ENCODE results near the gene CDKN1A.
"Not testable (repeated sequence)": the region's sequence is repeated elsewhere in the genome, so short reads cannot be mapped to it uniquely, and the experiment has no call there.

CDKN1A gene

DNA sequence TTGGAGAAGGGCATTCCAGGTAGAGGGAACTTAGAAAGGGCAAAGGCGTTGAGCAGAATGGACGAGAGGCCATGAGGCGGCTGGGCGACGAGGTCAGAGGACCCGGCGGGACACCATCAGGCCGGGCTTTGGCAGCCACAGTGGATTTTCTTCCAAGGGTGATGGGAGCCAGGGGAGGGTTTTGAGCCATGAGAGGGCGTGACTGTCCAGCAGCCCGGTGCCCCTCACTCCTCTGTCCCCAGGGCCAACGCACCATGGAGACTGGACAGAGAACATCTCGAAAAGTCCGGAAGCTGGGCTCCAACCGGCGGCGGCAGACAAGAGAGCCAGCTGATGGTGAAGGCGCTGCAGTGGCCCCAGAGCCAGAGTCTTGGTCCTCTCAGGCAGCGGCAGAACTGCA is 25.5 kb downstream of the CDKN1A start:
- DNase-seq (ENCODE audit: low read depth), result no peak
- TF ChIP-seq, protein P1, sequence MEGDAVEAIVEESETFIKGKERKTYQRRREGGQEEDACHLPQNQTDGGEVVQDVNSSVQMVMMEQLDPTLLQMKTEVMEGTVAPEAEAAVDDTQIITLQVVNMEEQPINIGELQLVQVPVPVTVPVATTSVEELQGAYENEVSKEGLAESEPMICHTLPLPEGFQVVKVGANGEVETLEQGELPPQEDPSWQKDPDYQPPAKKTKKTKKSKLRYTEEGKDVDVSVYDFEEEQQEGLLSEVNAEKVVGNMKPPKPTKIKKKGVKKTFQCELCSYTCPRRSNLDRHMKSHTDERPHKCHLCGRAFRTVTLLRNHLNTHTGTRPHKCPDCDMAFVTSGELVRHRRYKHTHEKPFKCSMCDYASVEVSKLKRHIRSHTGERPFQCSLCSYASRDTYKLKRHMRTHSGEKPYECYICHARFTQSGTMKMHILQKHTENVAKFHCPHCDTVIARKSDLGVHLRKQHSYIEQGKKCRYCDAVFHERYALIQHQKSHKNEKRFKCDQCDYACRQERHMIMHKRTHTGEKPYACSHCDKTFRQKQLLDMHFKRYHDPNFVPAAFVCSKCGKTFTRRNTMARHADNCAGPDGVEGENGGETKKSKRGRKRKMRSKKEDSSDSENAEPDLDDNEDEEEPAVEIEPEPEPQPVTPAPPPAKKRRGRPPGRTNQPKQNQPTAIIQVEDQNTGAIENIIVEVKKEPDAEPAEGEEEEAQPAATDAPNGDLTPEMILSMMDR (IDR thresholded peaks at IDR 0.05; ENCODE audit: control insufficient read depth, insufficient read depth, low read depth, low read length, missing control alignments), result no peak
- no peak overlapping the region for H3K4me3 ChIP-seq (ENCODE audit: control insufficient read depth, low read depth, low read length)

DNA sequence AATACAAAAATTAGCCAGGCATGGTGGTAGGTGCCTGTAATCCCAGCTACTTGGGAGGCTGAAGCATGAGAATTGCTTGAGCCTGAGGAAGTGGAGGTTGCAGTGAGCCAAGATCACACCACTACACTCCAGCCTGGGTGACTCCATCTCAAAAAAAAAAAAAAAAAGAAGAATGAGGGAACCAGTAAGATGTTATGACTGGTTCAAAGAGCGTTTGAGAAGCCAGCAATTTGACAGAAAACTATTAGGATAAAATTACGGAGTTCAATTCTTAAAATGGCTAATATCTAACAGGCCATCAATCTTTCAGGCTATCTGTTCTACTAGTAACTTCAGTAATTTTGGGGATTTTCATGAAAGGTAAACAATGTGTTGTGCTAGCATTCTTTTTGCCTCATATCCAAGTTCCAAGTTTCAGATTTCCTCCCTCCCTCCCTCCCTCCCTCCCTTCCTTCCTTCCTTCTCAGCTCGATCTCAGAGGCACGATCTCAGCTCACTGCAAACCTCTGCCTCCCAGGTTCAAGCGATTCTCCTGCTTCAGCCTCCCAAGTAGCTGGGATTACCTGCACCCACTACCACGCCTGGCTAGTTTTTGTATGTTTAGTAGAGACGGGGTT is 26.6 kb downstream of the CDKN1A start:
- not testable (repeated sequence) for DNase-seq (ENCODE audit: low read depth); H3K4me3 ChIP-seq (ENCODE audit: control insufficient read depth, low read depth, low read length)

DNA sequence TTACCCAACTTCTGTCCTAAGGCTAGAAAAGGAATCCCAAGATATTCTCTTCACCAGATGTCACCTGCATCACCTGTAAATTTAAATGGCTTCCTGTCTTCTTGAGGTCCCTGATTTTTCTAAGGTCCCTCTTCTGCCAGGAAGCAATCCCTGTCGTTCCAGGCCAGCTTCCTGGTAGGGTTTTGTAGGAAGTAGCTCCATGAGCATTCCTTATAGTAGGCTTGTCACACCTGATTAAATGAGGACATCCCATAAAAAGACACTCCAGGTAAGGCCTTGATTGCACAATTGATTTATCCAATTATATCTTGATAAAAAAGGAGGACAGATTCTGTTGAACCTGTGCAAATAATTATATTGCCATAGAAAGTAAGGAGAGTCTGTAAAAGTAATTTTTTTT is 27.8 kb downstream of the CDKN1A start:
- no peak overlapping the region for H3K4me3 ChIP-seq (ENCODE audit: control insufficient read depth, low read depth, low read length)
- DNase-seq (ENCODE audit: low read depth), result no peak
- TF ChIP-seq, protein P1 (IDR thresholded peaks at IDR 0.05; ENCODE audit: control insufficient read depth, insufficient read depth, low read depth, low read length, missing control alignments), result no peak

DNA sequence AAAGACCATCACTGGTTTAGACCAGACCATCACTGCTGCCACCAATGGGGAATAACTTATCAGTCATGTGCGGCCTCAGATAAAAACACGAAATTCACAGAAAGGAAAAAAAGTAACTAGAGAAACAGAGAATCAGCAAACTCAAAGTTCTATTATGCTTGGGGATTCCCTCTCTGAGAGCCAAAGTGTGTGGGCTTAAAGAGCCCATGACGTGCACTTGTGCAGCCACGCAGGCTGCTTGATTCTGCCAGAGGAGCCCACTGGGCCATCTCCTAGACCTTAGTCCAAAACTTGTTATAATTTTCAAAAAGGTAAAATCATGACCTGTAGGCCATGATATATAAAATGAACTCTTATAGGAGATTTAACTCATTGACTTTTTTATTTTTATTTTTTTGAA is 34.3 kb downstream of the CDKN1A start:
- DNase-seq (ENCODE audit: low read depth), result no peak
- no peak overlapping the region for H3K4me3 ChIP-seq (ENCODE audit: control insufficient read depth, low read depth, low read length)
- TF ChIP-seq, protein P1 (IDR thresholded peaks at IDR 0.05; ENCODE audit: control insufficient read depth, insufficient read depth, low read depth, low read length, missing control alignments), result no peak

DNA sequence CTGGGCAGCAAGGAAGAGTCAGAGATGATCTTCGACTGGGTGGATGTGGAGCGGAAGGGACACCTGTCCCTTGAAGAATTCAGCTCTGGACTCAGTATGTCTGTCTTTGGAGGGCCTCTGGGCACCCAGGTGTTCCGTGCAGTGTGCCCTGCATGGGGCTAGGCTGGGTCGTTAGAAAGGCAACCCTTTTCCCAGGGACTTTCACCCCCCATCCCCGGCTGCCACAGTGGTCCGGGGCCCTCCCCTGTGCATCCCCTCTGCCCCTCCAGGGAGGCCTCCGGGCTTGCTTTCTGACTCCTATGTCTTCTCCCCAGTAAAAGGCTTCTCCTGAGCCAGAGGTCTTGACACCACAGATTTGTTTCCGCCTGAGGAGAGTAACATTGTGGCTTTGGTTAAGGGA is 35.3 kb downstream of the CDKN1A start:
- DNase-seq (ENCODE audit: low read depth), result no peak
- TF ChIP-seq, protein P1 (IDR thresholded peaks at IDR 0.05; ENCODE audit: control insufficient read depth, insufficient read depth, low read depth, low read length, missing control alignments), result no peak

DNA sequence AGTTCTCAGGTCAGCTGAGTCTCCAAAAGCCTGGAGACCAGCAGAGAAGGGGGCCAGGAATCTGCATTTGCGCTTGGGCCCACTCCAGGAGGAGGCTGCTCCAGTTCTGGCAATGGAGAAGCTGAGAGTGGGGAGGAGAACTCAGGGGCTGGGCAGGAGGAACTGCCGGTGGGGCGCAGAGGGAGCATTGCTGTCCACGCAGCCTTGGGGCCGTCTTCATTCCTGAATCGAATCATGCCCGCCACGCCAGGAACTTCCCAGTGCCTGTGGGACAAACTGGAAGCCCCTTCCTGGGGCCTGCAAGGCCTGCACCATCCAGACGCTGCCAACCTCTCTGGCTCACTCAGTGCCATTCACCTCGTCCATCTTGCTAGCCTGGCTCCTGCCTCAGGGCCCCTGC is 36.0 kb downstream of the CDKN1A start:
- no peak for DNase-seq (ENCODE audit: low read depth)
- no peak overlapping the region for H3K4me3 ChIP-seq (ENCODE audit: control insufficient read depth, low read depth, low read length)
- TF ChIP-seq, protein P1 (IDR thresholded peaks at IDR 0.05; ENCODE audit: control insufficient read depth, insufficient read depth, low read depth, low read length, missing control alignments), result no peak

More for the DNA sequence above, 35.3 kb downstream of the CDKN1A start:
- no peak overlapping the region for H3K4me3 ChIP-seq (ENCODE audit: control insufficient read depth, low read depth, low read length)

DNA sequence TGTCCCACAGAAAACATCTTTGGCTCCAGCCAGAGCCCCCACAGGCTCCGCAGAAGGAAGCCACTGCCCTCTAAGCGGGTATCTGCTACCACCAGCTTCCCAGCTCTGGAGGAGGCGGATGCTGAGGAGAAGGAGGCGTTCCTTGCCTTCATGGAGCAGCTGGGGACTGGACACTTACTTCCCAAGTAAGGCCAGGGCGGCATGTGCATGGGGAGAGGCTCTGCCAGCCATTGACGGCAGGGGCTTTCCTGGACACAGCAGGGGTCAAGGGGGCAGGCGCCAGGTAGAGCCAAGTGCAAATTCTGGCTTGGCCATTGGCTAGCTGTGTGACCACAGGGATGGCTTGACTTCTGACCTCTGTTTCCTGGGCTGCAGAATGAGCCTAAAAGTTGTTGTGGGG is 37.0 kb downstream of the CDKN1A start:
- no peak overlapping the region for H3K4me3 ChIP-seq (ENCODE audit: control insufficient read depth, low read depth, low read length)
- DNase-seq (ENCODE audit: low read depth), result no peak
- TF ChIP-seq, protein P1 (IDR thresholded peaks at IDR 0.05; ENCODE audit: control insufficient read depth, insufficient read depth, low read depth, low read length, missing control alignments), result no peak
